Measurements from ENCODE around the gene TMEM240. TPM values are rescaled to one million over a fixed set of nuclear protein-coding genes. Genes with fewer than 3 reads are reported as not detected.

TMEM240 gene
- total and polyA plus RNA-seq, 2 experiments from 2014 or later = 1.8 to 5.1 TPM

- Histone ChIP-seq H3K27ac (ENCODE audit: low read depth) (peak overlapping the region; percentile 87), H3K4me3 (no peak overlapping the region), H3F3A (replicated peaks; ENCODE audit: low read depth) (peaks cover 37% of the 10 kb centered on the region), H3K9me2 (ENCODE audit: insufficient read depth) (0 out of 2 replicates have a peak, but pooled peaks cover 3% of the 10 kb centered on the region), H3K79me2 (replicated peaks; ENCODE audit: insufficient read depth) (peaks cover 100% of the 10 kb centered on the region), H3K27me3 (ENCODE audit: insufficient read depth) (no peaks in the 10 kb centered on the region), H3K4me2 (no peak overlapping the region), H3K36me3 (ENCODE audit: insufficient read depth) (peaks cover 15% of the 10 kb centered on the region), H3K4me1 (ENCODE audit: insufficient read depth) (peaks cover 24% of the 10 kb centered on the region), H4K20me1 (replicated peaks; ENCODE audit: insufficient read depth) (peaks cover 70% of the 10 kb centered on the region), H2AFZ (no peak overlapping the region)
- peaks cover 19% of the 10 kb centered on the region for H3K4me1 Mint-ChIP-seq
- peaks cover 21% of the 10 kb centered on the region for H3K27me3 Mint-ChIP-seq (ENCODE audit: insufficient read depth, low read depth, poor library complexity)
- peaks cover 6% of the 10 kb centered on the region; the same call in 2 of the 3 replicates for H3K9me3 Mint-ChIP-seq
- ATAC-seq (no peak), DNase-seq (ENCODE audit: low spot score) (no peak)
- H3K27ac Mint-ChIP-seq = no peak overlapping the region
- no peak for TF ChIP-seq EZH2phosphoT487 (IDR thresholded peaks at IDR 0.05; ENCODE audit: unreplicated experiment)
- no peak for TF ChIP-seq NANOG (IDR thresholded peaks at IDR 0.05; ENCODE audit: borderline replicate concordance)
- TF ChIP-seq POLR2AphosphoS5 (IDR thresholded peaks at IDR 0.05; ENCODE audit: low read depth) = no peak
- no peak for TF ChIP-seq JUNB (IDR thresholded peaks at IDR 0.05; ENCODE audit: unreplicated experiment)
- peaks cover 65% of the 10 kb centered on the region for H3K36me3 Mint-ChIP-seq (ENCODE audit: low read depth)
- no peak overlapping the region for H3K4me3 Mint-ChIP-seq
Observed at GRCh38 chr1:1569341-1569740, 28.9 kb upstream of the TMEM240 start.

GRCh38 chr1:1567891-1568291 lies 27.5 kb upstream of the TMEM240 start:
- Histone ChIP-seq H3K79me2 (replicated peaks; ENCODE audit: insufficient read depth) (peaks cover 95% of the 10 kb centered on the region), H3K4me2 (peak overlapping the region; percentile 17; the same call in 1 of the 2 replicates), H3K27ac (ENCODE audit: low read depth) (peak overlapping the region; percentile 87), H3K4me1 (ENCODE audit: insufficient read depth) (peaks cover 24% of the 10 kb centered on the region), H3F3A (replicated peaks; ENCODE audit: low read depth) (peaks cover 40% of the 10 kb centered on the region), H4K20me1 (replicated peaks; ENCODE audit: insufficient read depth) (peaks cover 70% of the 10 kb centered on the region), H3K4me3 (no peak overlapping the region), H3K9me2 (ENCODE audit: insufficient read depth) (0 out of 2 replicates have a peak, but pooled peaks cover 3% of the 10 kb centered on the region), H3K36me3 (ENCODE audit: insufficient read depth) (peaks cover 28% of the 10 kb centered on the region), H3K27me3 (ENCODE audit: insufficient read depth) (no peaks in the 10 kb centered on the region), H2AFZ (no peak overlapping the region)
- Mint-ChIP-seq H3K4me1 (peaks cover 19% of the 10 kb centered on the region), H3K36me3 (ENCODE audit: low read depth) (peaks cover 69% of the 10 kb centered on the region), H3K27ac (peak overlapping the region; percentile 70; the same call in 1 of the 2 replicates), H3K4me3 (no peak overlapping the region), H3K27me3 (ENCODE audit: insufficient read depth, low read depth, poor library complexity) (peaks cover 14% of the 10 kb centered on the region), H3K9me3 (no peaks in the 10 kb centered on the region; the same call in 2 of the 3 replicates)
- ATAC-seq (peak; percentile 65), DNase-seq (ENCODE audit: low spot score) (peak; percentile 51)
- TF ChIP-seq EZH2phosphoT487 (IDR thresholded peaks at IDR 0.05; ENCODE audit: unreplicated experiment) = no peak
- TF ChIP-seq EZH2 (IDR thresholded peaks at IDR 0.05; ENCODE audit: low read depth, unreplicated experiment) = no peak
- TF ChIP-seq ZNF331 (CRISPR knock-in tag; IDR thresholded peaks at IDR 0.05; ENCODE audit: low read depth) = no peak
- no peak for TF ChIP-seq CREB1 (CRISPR knock-in tag; IDR thresholded peaks at IDR 0.05; ENCODE audit: low read depth)
- no peak for TF ChIP-seq JUNB (IDR thresholded peaks at IDR 0.05; ENCODE audit: unreplicated experiment)

- H3K9me3 Mint-ChIP-seq = no peaks in the 10 kb centered on the region; the same call in 2 of the 3 replicates
- H3K9me2 ChIP-seq (ENCODE audit: insufficient read depth) = no peaks in the 10 kb centered on the region
- peak overlapping the region; percentile 87 for H3K27ac ChIP-seq (ENCODE audit: low read depth)
- H3K79me2 ChIP-seq (replicated peaks; ENCODE audit: insufficient read depth) = peaks cover 90% of the 10 kb centered on the region
- H3K27me3 Mint-ChIP-seq (ENCODE audit: insufficient read depth, low read depth, poor library complexity) = peaks cover 12% of the 10 kb centered on the region
- H3F3A ChIP-seq (replicated peaks; ENCODE audit: low read depth) = peaks cover 41% of the 10 kb centered on the region
- no peak for ATAC-seq
- no peak overlapping the region for H3K4me3 ChIP-seq
- H3K4me1 ChIP-seq (ENCODE audit: insufficient read depth) = peaks cover 24% of the 10 kb centered on the region
- peaks cover 28% of the 10 kb centered on the region for H3K36me3 ChIP-seq (ENCODE audit: insufficient read depth)
- peaks cover 19% of the 10 kb centered on the region for H3K4me1 Mint-ChIP-seq
- no peak overlapping the region for H3K4me3 Mint-ChIP-seq
- peaks cover 69% of the 10 kb centered on the region for H3K36me3 Mint-ChIP-seq (ENCODE audit: low read depth)
- H3K27ac Mint-ChIP-seq = peak overlapping the region; percentile 70; the same call in 1 of the 2 replicates
- H2AFZ ChIP-seq = no peak overlapping the region
- DNase-seq (ENCODE audit: low spot score) = no peak
- no peaks in the 10 kb centered on the region for H3K27me3 ChIP-seq (ENCODE audit: insufficient read depth)
- H4K20me1 ChIP-seq (replicated peaks; ENCODE audit: insufficient read depth) = peaks cover 64% of the 10 kb centered on the region
- H3K4me2 ChIP-seq = no peak overlapping the region
- no peak for TF ChIP-seq STAT1 (IDR thresholded peaks at IDR 0.05; ENCODE audit: unreplicated experiment)
- TF ChIP-seq ZNF114 (CRISPR knock-in tag; IDR thresholded peaks at IDR 0.05) = no peak
- no peak for TF ChIP-seq NANOG (IDR thresholded peaks at IDR 0.05; ENCODE audit: borderline replicate concordance)
- no peak for TF ChIP-seq EZH2 (IDR thresholded peaks at IDR 0.05; ENCODE audit: low read depth, unreplicated experiment)
- TF ChIP-seq JUNB (IDR thresholded peaks at IDR 0.05; ENCODE audit: unreplicated experiment) = no peak
- no peak for TF ChIP-seq CREB1 (CRISPR knock-in tag; IDR thresholded peaks at IDR 0.05; ENCODE audit: low read depth)
Observed at GRCh38 chr1:1567152-1567875, 26.9 kb upstream of the TMEM240 start.
